Measurements from ENCODE around the gene IQSEC1. TPM values are rescaled to one million over a fixed set of nuclear protein-coding genes. Genes with fewer than 3 reads are reported as not detected.

The IQSEC1 gene
- total and polyA plus RNA-seq, 2 donors (not counting 3 experiments of a cell fraction or from before 2014, with no cell fraction given): 5.2 to 18.0 TPM

- H3K27me3 ChIP-seq (ENCODE audit: control insufficient read depth in 2 of 2, insufficient read depth in 2 of 2, low read length in 2 of 2): no peaks in the 10 kb centered on the region
- H3K79me2 ChIP-seq (ENCODE audit: control insufficient read depth, insufficient read depth, low read length): no peaks in the 10 kb centered on the region
- POLR2A ChIA-PET: no interaction called here
These were observed 124.1 kb downstream of the IQSEC1 start for GRCh38 chr3:12948891-12949711.

More at GRCh38 chr3:12948891-12949711, 124.1 kb downstream of the IQSEC1 start:
- Histone ChIP-seq H3K9ac (replicated peaks; ENCODE audit: extremely low read depth, insufficient read depth, low read length) (no peak overlapping the region), H2AFZ (ENCODE audit: low read depth, low read length) (no peak overlapping the region), H3K4me2 (ENCODE audit: insufficient read depth, low read length) (no peak overlapping the region), H3K4me1 (ENCODE audit: control insufficient read depth, extremely low read depth, insufficient read depth, low read length) (peaks cover 15% of the 10 kb centered on the region), H3K4me3 (replicated peaks in 1 of 3; ENCODE audit: insufficient read depth in 1 of 3, low read depth in 1 of 3, low read length in 3 of 3) (no peak overlapping the region), H3K27ac (ENCODE audit: insufficient read depth, low read depth, low read length) (no peak overlapping the region), H3K9me3 (replicated peaks; ENCODE audit: control insufficient read depth, insufficient read depth, low read length) (no peaks in the 10 kb centered on the region), H4K20me1 (replicated peaks; ENCODE audit: control insufficient read depth, extremely low read depth, insufficient read depth, low read length) (no peaks in the 10 kb centered on the region), H3K36me3 (ENCODE audit: control insufficient read depth in 2 of 2, extremely low read depth in 1 of 2, insufficient read depth in 2 of 2, low read length in 2 of 2) (no peaks in the 10 kb centered on the region), H3K9me1 (replicated peaks; ENCODE audit: control insufficient read depth, extremely low read depth, insufficient read depth, low read length) (no peaks in the 10 kb centered on the region)
- CTCF ChIA-PET: interaction anchor here (0.5 to 5.8 kb wide), 6 partner anchors 11 to 58 kb away, joined by 3 to 39 read pairs (median 7); no protein-coding TSS in a partner anchor
- no TSS peak for BruUV-seq (replicated peaks)
- FAIRE-seq (peak; percentile 89), DNase-seq (ENCODE audit: low read depth, low spot score) (peak; percentile 45)
- TF ChIP-seq, protein P1, sequence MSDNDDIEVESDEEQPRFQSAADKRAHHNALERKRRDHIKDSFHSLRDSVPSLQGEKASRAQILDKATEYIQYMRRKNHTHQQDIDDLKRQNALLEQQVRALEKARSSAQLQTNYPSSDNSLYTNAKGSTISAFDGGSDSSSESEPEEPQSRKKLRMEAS (IDR thresholded peaks at IDR 0.05; ENCODE audit: insufficient read depth, insufficient read length): no peak
- TF ChIP-seq CTCF (IDR thresholded peaks at IDR 0.05; ENCODE audit: extremely low read depth in 1 of 2, insufficient read depth in 1 of 2, low read depth in 1 of 2, low read length in 2 of 2): peak in 1 of 2 donors; percentile 22
- no peak for TF ChIP-seq EZH2 (IDR thresholded peaks at IDR 0.05; ENCODE audit: borderline replicate concordance, low read depth, low read length, severe bottlenecking)
- intact Hi-C loops (cut with micrococcal nuclease): loop anchor here (2.0 kb wide), 1 partner anchor 36 kb away; no protein-coding TSS in a partner anchor
- dilution Hi-C loops (cut with MboI; ENCODE audit: extremely low pct_ligation_motif_present, low sequenced_read_pairs): no loop called here
